Measurements from ENCODE around the gene CHMP1A. TPM values are rescaled to one million over a fixed set of nuclear protein-coding genes. Genes with fewer than 3 reads are reported as not detected.

CHMP1A gene
- total RNA-seq, 2 donors from 2014 or later, result 75.8 to 128 TPM

DNA sequence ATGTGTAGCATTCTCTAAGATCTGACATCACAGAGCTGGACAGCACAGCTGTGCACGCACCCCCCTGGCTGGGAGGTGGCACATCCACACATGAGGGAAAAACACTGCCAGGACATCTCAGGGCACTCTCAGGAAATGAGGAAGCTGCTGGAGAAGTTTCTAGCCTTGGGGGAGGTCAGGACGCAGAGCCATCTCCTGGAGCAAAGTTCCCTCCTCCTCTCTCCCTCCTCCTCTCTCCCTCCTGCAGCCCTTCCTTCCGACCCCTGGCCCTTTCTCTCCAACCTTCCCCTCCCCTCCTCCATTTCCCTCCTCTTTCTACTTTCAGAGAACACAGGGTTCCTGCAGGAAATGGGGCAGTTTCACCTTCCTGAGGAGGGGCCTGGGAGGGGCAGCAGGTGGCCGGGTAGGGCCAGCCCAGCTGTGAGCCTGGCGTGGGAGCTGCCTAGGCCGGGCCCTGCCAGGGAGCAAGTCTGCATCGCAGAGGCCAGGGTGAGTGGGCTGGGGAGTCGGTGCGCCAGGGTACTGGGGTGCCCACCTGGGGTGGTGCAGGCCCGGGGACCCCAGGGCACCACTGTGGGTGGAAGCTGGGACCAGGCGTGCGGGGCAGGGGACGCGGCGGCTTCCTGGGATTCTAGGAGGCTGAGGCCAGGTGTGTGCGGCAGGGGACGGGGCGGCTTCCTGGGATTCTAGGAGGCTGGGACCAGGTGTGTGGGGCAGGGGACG is 44.1 kb downstream of the CHMP1A start, which contains the start of gene DPEP1:
TSS of gene DPEP1 (plus strand) at position 412 of the 723 bp plus-strand sequence. CDS start 16,769 bp downstream, outside the sequence.
- no peak for DNase-seq (ENCODE audit: low spot score)
- intact Hi-C loops (cut with DNase I), result no loop called here
- TF ChIP-seq POLR2AphosphoS5 (IDR thresholded peaks at IDR 0.05), result no peak
- TF ChIP-seq POLR2A (IDR thresholded peaks at IDR 0.05), result no peak
- TF ChIP-seq, protein P1, sequence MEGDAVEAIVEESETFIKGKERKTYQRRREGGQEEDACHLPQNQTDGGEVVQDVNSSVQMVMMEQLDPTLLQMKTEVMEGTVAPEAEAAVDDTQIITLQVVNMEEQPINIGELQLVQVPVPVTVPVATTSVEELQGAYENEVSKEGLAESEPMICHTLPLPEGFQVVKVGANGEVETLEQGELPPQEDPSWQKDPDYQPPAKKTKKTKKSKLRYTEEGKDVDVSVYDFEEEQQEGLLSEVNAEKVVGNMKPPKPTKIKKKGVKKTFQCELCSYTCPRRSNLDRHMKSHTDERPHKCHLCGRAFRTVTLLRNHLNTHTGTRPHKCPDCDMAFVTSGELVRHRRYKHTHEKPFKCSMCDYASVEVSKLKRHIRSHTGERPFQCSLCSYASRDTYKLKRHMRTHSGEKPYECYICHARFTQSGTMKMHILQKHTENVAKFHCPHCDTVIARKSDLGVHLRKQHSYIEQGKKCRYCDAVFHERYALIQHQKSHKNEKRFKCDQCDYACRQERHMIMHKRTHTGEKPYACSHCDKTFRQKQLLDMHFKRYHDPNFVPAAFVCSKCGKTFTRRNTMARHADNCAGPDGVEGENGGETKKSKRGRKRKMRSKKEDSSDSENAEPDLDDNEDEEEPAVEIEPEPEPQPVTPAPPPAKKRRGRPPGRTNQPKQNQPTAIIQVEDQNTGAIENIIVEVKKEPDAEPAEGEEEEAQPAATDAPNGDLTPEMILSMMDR (IDR thresholded peaks at IDR 0.05), result no peak
- H3K27me3 ChIP-seq (replicated peaks; ENCODE audit: insufficient read depth), result no peaks in the 10 kb centered on the region
- no peak within 1 kb of the TSS for H3K4me3 ChIP-seq
- H3K9me3 ChIP-seq, result no peaks in the 10 kb centered on the region
- H3K36me3 ChIP-seq, result no peaks in the 10 kb centered on the region
- no peak within 1 kb of the TSS for H3K27ac ChIP-seq
- WGBS, result 72% methylated on average over 19 of the region's 19 CpGs
- no peaks in the 10 kb centered on the region for H3K4me1 ChIP-seq (replicated peaks)

DNA sequence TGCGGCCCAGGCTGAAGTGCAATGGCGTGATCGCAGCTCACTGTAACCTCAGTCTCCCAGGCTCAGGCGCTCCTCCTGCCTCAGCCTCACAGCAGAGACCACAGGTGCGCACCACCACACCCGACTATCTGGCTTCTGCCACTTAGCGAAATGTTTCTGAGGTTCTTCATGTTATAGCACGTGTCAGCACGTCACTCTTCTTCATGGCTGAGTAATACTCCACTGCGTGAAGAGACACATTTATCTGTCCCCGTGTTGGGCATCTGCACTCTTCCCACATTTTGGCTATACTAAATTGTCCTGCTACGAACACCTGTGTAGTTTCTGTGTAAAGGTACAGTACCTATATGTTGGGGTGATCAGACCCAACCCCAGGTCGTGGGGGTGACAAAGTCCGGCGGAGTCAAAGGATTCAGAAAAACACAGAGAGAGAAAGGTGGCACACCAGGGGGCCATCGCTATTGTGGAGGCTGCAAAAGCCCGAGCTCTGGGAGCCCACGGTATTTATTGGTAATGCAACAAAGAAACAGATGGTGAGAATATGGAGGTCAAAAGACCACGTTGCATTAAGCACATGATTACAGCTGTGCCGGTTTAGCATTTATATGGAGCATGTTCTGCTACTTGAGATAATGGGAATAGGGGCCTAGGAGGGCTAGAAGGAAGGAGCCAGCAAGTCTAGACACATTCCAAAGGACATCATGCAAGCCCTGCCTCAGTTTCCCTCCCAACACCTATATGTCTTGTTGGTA is 44.9 kb downstream of the CHMP1A start:
- TF ChIP-seq POLR2AphosphoS5 (IDR thresholded peaks at IDR 0.05) (no peak), POLR2A (IDR thresholded peaks at IDR 0.05) (no peak)
- TF ChIP-seq, protein P1 (IDR thresholded peaks at IDR 0.05), result no peak
- H3K4me1 ChIP-seq (replicated peaks), result no peaks in the 10 kb centered on the region
- WGBS, result 84% methylated on average over 20 of the region's 20 CpGs
- intact Hi-C loops (cut with DNase I), result no loop called here
- H3K27me3 ChIP-seq (replicated peaks; ENCODE audit: insufficient read depth), result no peaks in the 10 kb centered on the region
- H3K27ac ChIP-seq, result no peak overlapping the region
- H3K36me3 ChIP-seq, result no peaks in the 10 kb centered on the region
- H3K4me3 ChIP-seq, result no peak overlapping the region
- no peak for DNase-seq (ENCODE audit: low spot score)
- no peaks in the 10 kb centered on the region for H3K9me3 ChIP-seq

DNA sequence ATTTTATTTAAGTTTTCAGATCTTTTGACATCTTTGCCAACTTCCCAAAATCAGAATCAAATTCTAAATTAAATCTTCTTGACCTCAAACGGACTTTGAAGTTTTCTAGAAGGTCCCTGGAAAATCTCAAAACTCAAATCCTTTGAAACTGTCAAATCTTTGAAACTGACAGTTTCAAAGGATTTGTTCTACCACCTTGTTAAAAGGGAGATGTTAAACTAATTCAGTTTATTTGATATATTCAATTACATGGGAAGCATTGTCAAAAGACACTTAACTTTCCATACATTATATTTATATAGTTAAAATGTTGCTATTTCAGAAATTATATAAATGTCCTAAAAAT is 47.4 kb downstream of the CHMP1A start:
- intact Hi-C loops (cut with DNase I), result no loop called here
- DNase-seq (ENCODE audit: low spot score), result no peak
- H3K27ac ChIP-seq, result no peak overlapping the region
- no peak for TF ChIP-seq POLR2A (IDR thresholded peaks at IDR 0.05)
- no peak for TF ChIP-seq POLR2AphosphoS5 (IDR thresholded peaks at IDR 0.05)
- no peaks in the 10 kb centered on the region for H3K9me3 ChIP-seq
- H3K36me3 ChIP-seq, result no peaks in the 10 kb centered on the region
- no peak overlapping the region for H3K4me3 ChIP-seq
- WGBS, result 83% methylated on average over 1 of the region's 1 CpG
- no peaks in the 10 kb centered on the region for H3K27me3 ChIP-seq (replicated peaks; ENCODE audit: insufficient read depth)
- no peaks in the 10 kb centered on the region for H3K4me1 ChIP-seq (replicated peaks)

DNA sequence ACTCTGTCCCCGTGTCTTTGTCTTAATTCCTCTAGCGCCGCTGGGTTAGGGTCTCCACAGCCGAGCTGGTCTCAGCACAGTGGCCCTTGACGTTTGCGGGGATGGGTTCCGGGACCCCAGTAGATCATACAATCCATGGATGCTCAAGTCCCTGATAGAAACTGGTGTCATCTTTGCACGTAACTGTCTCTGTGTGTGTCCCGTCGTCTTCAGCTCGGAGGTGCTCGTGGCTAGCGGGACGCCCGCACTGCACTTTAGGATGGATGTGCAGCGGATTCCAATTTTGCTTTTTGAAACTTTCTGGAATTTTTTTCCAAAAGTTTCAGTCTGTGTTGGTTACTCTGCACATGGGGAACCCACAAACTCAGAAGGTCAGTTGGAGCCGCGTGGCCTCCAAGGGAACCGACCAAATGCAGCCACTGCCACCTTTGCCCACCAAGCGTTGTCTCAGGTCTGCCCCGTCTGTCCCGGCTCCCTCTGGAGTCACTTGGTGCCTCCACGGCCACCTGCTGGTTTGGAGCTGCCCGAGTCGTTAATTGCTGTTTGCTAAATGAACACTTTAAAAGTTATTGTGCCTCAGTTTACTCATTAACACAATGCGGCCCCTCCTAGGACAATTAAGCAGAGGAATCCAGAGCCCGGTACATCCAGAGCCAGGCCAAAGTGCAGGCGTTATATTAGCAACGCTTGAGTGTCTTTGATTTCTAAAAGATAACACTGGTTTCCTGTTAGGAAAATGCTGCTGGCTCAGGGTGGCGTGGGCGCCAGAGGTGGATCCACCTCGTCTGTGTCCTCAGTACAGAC is 49.4 kb downstream of the CHMP1A start:
- no peak for DNase-seq (ENCODE audit: low spot score)
- WGBS, result 79% methylated on average over 32 of the region's 32 CpGs
- no peak for TF ChIP-seq POLR2AphosphoS5 (IDR thresholded peaks at IDR 0.05)
- intact Hi-C loops (cut with DNase I), result no loop called here
- Histone ChIP-seq H3K27ac (no peak overlapping the region), H3K27me3 (replicated peaks; ENCODE audit: insufficient read depth) (no peaks in the 10 kb centered on the region), H3K4me1 (replicated peaks) (no peaks in the 10 kb centered on the region), H3K9me3 (no peaks in the 10 kb centered on the region), H3K4me3 (no peak overlapping the region), H3K36me3 (no peaks in the 10 kb centered on the region)

DNA sequence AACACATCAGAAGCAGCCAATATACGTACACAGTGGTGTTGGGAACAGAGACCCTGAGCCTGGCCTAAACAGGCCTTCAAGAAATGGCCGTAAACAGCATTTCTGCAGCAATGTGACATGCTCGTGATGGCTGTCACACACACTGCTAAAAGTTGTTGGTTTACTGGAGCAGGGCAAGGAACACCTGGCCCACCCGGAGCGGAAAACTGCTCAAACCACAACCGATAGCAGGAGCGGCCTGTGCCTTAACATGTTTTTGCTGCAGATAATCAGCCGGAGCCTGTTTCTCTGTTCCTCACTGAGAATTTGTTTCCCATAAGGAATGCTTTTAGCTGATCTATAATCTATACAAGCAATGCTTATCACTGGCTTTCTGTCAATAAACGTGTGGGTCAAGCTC is 50.1 kb downstream of the CHMP1A start:
- intact Hi-C loops (cut with DNase I), result no loop called here
- Histone ChIP-seq H3K4me1 (replicated peaks) (no peaks in the 10 kb centered on the region), H3K36me3 (no peaks in the 10 kb centered on the region), H3K9me3 (no peaks in the 10 kb centered on the region), H3K4me3 (no peak overlapping the region), H3K27ac (no peak overlapping the region), H3K27me3 (replicated peaks; ENCODE audit: insufficient read depth) (no peaks in the 10 kb centered on the region)
- no peak for DNase-seq (ENCODE audit: low spot score)
- TF ChIP-seq POLR2A (IDR thresholded peaks at IDR 0.05) (no peak), POLR2AphosphoS5 (IDR thresholded peaks at IDR 0.05) (no peak)
- TF ChIP-seq, protein P1 (IDR thresholded peaks at IDR 0.05), result no peak
- 61% methylated on average over 9 of the region's 9 CpGs for WGBS

All from prostate gland (tissue), 2 donors.